Measurements from ENCODE around the gene DHX57.

Gene DHX57

DNA sequence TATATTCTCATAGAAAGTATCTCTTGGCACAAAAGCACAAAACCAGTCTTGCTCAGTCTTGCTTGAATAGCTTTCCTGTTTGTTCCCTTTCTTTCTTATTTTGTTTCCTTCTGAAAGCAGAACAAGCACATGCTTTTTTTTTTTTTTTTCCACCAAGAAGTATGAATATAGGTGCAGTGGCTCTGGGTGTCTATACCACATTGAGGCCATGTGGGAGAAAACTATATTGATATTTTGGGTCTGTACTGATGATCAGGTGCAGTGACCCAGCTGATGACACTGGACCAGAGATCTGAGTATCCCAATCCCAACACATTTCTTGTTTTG is 69.0 kb downstream of the DHX57 start:
- H2AFZ ChIP-seq (ENCODE audit: low read depth, low read length, severe bottlenecking): no peak overlapping the region
- no peak overlapping the region for H3K4me3 ChIP-seq (ENCODE audit: insufficient read depth, low read length, poor library complexity, severe bottlenecking)
- no peaks in the 10 kb centered on the region for H3K27me3 ChIP-seq (ENCODE audit: low read length)
- TF ChIP-seq EZH2phosphoT487 (conservative IDR thresholded peaks at IDR 0.05; ENCODE audit: low read length): no peak
- TF ChIP-seq, protein P1, sequence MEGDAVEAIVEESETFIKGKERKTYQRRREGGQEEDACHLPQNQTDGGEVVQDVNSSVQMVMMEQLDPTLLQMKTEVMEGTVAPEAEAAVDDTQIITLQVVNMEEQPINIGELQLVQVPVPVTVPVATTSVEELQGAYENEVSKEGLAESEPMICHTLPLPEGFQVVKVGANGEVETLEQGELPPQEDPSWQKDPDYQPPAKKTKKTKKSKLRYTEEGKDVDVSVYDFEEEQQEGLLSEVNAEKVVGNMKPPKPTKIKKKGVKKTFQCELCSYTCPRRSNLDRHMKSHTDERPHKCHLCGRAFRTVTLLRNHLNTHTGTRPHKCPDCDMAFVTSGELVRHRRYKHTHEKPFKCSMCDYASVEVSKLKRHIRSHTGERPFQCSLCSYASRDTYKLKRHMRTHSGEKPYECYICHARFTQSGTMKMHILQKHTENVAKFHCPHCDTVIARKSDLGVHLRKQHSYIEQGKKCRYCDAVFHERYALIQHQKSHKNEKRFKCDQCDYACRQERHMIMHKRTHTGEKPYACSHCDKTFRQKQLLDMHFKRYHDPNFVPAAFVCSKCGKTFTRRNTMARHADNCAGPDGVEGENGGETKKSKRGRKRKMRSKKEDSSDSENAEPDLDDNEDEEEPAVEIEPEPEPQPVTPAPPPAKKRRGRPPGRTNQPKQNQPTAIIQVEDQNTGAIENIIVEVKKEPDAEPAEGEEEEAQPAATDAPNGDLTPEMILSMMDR (IDR thresholded peaks at IDR 0.05; ENCODE audit: insufficient read depth, low read length, poor library complexity, severe bottlenecking): no peak
- H3K79me2 ChIP-seq (ENCODE audit: insufficient read depth, low read length): no peaks in the 10 kb centered on the region
- no peak overlapping the region for H3K27ac ChIP-seq (ENCODE audit: low read depth, low read length)
- H3F3A ChIP-seq (ENCODE audit: insufficient read depth): no peaks in the 10 kb centered on the region
- H4K20me1 ChIP-seq (ENCODE audit: low read depth, low read length): no peaks in the 10 kb centered on the region
- H3K4me2 ChIP-seq (ENCODE audit: low read depth, low read length, poor library complexity, severe bottlenecking): no peak overlapping the region
- H3K9me2 ChIP-seq (replicated peaks; ENCODE audit: insufficient read depth, low read length): no peaks in the 10 kb centered on the region
- H3K36me3 ChIP-seq (ENCODE audit: low read length): no peaks in the 10 kb centered on the region
- no peak overlapping the region for H3K9ac ChIP-seq (ENCODE audit: low read length)
- no peaks in the 10 kb centered on the region for H3K9me3 ChIP-seq (ENCODE audit: insufficient read depth, low read length)

DNA sequence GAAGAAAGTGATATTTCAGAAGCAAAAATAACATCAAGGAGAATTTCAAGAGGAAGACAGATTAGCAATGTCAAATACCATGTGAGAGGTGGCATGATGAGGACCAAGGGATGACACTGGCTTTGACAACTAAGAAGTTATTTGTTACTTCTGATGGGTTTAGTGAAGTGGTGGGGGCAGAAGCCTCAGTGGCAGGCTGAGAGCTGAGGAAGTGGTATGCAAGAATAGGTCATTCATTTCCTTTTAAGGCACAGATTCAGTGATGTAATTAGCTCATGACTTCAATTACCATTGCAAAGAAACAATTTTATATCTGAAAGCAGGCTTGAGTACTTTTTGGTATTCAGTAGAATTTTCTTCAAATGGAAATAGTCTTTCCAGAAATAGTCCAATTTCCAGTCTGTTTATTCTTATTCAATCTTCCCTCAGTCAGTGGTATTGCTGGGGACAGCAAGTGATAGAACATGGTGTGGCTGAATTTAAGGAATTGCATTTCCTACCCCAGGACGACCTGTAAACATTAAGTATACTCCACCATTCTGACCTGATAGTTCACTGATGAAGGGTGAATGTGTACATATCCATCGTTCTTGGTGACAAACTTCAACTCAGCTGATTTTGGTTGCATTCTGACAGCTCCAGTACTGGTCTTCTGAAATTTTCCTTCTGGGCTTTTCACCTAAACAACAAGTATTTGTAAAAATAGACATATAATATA is 69.6 kb downstream of the DHX57 start:
- no peak overlapping the region for H3K4me2 ChIP-seq (ENCODE audit: low read depth, low read length, poor library complexity, severe bottlenecking)
- TF ChIP-seq, protein P1 (IDR thresholded peaks at IDR 0.05; ENCODE audit: insufficient read depth, low read length, poor library complexity, severe bottlenecking): no peak
- TF ChIP-seq EZH2phosphoT487 (conservative IDR thresholded peaks at IDR 0.05; ENCODE audit: low read length): no peak
- H2AFZ ChIP-seq (ENCODE audit: low read depth, low read length, severe bottlenecking): no peak overlapping the region
- H3K4me3 ChIP-seq (ENCODE audit: insufficient read depth, low read length, poor library complexity, severe bottlenecking): no peak overlapping the region
- no peak overlapping the region for H3K9ac ChIP-seq (ENCODE audit: low read length)
- H3K79me2 ChIP-seq (ENCODE audit: insufficient read depth, low read length): no peaks in the 10 kb centered on the region
- H3K27me3 ChIP-seq (ENCODE audit: low read length): no peaks in the 10 kb centered on the region
- H3K27ac ChIP-seq (ENCODE audit: low read depth, low read length): no peak overlapping the region
- no peaks in the 10 kb centered on the region for H3K9me2 ChIP-seq (replicated peaks; ENCODE audit: insufficient read depth, low read length)
- no peaks in the 10 kb centered on the region for H4K20me1 ChIP-seq (ENCODE audit: low read depth, low read length)
- H3F3A ChIP-seq (ENCODE audit: insufficient read depth): no peaks in the 10 kb centered on the region
- H3K9me3 ChIP-seq (ENCODE audit: insufficient read depth, low read length): no peaks in the 10 kb centered on the region
- no peaks in the 10 kb centered on the region for H3K36me3 ChIP-seq (ENCODE audit: low read length)

DNA sequence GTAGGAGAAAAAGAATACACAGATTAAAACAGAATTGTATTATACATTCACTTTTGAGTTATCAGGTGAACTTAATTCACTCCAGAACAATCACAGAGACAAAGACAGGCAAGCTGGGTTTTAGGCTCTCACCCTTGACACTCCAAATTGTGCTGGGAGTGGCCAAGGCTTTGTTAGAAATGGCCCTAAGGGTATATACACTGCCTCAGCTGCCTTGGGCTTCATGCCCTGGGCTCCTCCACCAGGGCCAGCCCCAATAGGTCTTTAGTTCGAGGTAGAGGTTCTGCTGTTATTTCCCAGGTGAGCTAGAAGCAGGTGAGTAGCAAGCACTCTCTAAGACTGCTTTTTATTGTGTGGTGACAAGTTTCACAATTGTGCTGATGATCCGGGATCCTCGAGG is 77.8 kb downstream of the DHX57 start:
- Histone ChIP-seq H3K27me3 (ENCODE audit: low read length) (no peaks in the 10 kb centered on the region), H3K9ac (ENCODE audit: low read length) (no peak overlapping the region), H3K4me2 (ENCODE audit: low read depth, low read length, poor library complexity, severe bottlenecking) (no peak overlapping the region), H3K9me2 (replicated peaks; ENCODE audit: insufficient read depth, low read length) (no peaks in the 10 kb centered on the region), H2AFZ (ENCODE audit: low read depth, low read length, severe bottlenecking) (no peak overlapping the region), H3K27ac (ENCODE audit: low read depth, low read length) (no peak overlapping the region), H3K79me2 (ENCODE audit: insufficient read depth, low read length) (no peaks in the 10 kb centered on the region), H4K20me1 (ENCODE audit: low read depth, low read length) (no peaks in the 10 kb centered on the region), H3K4me3 (ENCODE audit: insufficient read depth, low read length, poor library complexity, severe bottlenecking) (no peak overlapping the region), H3K9me3 (ENCODE audit: insufficient read depth, low read length) (no peaks in the 10 kb centered on the region), H3K36me3 (ENCODE audit: low read length) (no peaks in the 10 kb centered on the region), H3F3A (ENCODE audit: insufficient read depth) (no peaks in the 10 kb centered on the region)
- no peak for TF ChIP-seq EZH2phosphoT487 (conservative IDR thresholded peaks at IDR 0.05; ENCODE audit: low read length)
- TF ChIP-seq, protein P1 (IDR thresholded peaks at IDR 0.05; ENCODE audit: insufficient read depth, low read length, poor library complexity, severe bottlenecking): no peak
